Activated CD8-positive, alpha-beta memory T cell treated with anti-CD3 and anti-CD28 coated beads, Interleukin-2, amount 50 U/mL, for 48 hours (primary cell): ENCODE data around the gene KIF2A.

ENCODE experiments used
- DNase-seq: peaks from one replicate; pipeline ENCODE4 v3.0.0-alpha.2; 2020

KIF2A gene

DNA sequence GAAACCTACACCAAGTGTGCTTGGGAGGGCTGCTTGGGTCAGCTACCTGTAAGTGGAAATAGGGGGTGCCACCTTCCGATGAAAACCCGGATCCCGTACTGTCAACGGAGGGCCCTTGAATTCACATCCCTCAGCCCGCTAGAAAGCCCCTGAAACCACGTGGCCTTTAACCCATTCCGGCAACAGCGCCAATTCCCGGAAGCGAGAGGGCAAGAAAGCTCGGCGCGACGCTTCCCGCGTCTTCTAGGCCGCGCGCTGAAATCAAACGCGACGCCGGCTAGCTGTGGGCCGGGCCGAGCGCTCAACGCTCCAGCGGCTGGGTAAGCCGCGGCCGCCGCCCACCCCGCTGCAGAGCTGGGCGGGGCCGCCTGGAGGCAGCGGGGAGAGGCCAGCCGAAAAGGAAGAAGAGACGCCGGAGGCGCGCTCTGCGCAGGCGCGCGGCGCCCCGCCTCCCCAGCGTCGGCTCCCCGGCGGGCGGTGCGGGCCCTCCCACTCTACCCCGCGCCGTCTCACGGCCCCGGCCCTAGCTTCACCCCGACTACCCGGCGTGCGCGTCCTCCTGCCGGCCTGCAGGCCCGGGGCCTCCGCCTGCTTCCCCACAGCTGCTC lies at the start of gene KIF2A:
Gene KIF2A, plus strand, starts transcription at position 492 of the 608 bp plus-strand sequence. CDS start 267 bp downstream, outside the sequence.
- peak; percentile 96 for DNase-seq

DNA sequence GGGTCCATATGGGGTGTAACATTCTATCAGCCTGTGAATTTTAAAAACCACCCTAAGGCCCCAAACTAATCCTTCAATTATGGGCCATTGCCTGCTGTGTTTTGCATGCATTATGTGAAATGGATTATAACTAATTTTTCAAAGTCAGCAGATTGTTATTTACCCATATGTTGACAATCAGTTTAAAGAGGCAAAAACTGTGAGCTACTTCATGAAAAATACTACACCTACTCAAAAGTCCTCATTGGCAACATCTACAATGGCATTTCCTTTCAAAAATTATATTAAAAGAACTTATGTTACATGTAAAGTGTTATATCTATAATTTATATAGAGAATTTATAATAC lies 49.0 kb upstream of the KIF2A start:
- DNase-seq, result no peak

DNA sequence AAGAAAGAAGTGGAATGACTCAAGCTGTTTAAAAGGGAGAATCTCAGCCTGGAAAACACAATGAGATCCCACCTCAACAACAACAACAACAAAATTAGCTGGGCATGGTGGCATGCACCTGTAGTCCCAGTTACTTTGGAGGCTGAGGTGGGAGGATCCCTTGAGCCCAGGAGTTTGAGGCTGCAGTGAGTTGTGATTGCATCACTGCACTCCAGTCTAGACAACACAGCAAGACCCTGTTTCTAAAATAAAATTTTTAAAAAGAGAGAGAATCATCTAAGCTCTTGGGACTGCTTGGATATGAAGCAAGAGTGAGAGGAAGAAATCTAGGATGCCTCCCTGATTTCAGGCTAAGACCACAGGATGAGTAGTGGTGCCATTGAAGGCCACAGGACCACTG lies 47.4 kb upstream of the KIF2A start:
- DNase-seq, result no peak

DNA sequence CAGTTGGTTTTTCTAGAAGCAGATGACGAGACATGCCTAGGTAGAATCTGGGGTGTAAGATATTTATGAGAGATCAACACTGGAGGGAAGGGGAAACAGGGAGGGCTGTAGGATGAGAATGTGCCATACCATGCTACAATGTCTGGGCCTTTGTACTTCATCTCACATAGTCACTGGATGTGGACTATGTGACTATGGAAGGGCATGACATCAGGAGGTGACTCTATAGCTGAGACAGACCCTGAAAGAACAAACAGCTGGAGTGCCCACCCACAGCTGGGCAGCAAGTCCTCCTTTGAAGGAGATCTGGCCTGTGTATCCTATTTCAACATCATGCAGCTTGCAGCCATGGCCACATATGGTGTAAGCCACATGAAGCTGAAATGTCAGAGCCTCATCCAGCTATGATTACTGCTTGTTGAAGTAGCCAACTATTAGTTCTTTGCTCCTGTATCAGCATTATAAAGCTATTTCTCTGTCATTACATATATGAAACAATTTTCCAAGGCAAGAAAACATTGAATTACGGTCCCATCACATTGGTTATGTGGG lies 46.2 kb upstream of the KIF2A start:
- no peak for DNase-seq

DNA sequence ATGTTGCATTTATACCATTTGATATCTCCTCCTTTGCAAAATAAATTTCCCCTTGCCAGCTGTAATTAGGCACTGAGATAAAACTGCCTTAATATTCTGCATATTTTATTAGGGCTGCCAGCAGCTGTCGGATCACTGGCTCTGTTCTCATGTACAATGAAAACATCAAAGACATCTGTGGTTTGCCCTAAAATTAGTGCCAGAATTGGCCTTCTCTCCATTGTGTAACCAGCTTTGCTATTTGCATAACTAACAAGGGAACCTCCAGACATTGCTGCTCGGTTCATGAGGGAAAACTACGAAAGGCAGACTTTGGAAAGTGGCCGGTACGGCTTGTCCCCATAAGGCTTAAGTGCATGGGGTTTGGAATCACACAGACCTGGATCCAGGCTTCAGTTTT lies 45.5 kb upstream of the KIF2A start:
- DNase-seq, result no peak

DNA sequence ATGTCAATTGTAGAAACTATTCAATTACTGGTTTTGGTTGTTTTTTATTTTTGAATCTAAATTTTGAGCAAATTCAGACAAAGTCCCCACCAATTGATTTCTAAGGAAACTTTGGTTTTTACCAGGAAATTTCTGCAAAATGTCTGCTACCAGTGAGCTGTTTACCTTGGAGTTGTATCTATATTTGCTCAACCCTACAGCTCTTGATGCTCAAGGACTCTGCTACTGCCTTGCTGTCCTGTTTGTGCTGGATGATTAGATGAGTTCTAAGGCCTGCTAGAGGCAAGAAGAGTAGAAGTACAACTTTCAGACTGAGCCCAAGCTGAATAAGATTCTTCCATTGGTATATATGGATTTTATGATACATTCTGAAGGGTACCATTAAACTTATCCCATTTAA lies 42.6 kb upstream of the KIF2A start:
- no peak for DNase-seq

DNA sequence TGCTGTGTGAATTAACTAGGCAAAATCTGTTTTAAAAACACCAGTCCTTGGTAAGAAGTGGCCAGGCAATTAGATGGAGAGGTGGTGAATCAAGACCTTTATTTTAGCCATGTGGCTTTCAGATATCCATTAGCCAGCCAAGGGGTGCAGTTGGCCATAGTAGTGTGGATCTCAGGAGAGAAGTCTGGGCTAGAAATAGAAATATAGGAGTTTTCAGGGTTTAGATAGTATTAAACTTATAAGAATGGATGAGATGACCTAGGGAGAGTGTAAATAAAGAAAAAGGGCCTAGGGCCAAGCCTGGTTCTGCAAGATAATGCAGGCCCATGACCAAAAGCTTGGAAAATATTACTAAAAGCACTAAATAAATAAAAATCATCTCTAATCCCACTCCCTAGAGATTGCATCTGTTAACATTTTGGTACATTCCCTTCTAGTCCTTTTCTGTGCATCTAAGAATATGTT lies 40.3 kb upstream of the KIF2A start:
- DNase-seq, result no peak

DNA sequence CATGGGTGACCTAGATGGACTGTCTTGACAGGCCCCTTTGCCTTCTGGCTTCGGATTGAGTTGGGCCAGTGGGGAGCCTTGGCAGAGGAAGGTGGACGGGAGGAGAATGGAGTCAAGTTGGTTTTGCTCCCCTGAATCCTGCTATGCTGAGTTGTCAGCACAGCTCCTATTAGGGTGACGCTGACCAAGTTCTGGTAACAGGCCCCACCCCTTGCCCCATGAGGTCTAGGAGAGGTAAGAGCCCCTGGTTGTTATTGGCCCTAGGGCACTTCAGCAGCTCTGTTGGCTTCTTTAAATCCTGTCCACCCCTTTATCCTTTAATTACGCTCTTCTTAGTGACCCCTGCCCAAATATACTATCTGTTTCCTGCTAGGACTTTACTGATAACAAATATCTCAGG lies 39.4 kb upstream of the KIF2A start:
- DNase-seq, result no peak

DNA sequence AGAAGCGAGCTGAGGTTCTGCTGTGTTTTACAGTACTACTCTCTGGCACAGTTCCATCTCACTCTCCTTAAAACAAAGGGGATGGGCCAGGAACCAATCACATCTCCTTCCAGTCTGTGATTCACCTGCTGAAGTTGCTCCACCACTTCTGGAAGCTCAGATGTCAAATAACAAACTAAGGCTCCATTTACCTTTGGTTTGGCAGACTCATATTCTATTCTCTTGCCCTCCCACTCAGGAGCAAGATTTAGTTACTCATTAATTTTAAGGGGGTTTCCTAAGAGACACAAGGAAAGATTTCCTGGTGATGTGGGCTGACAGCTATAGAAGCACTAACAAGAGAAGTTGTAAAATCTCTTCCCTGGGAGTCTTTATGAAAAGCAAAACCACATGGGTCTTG lies 37.8 kb upstream of the KIF2A start:
- DNase-seq, result no peak

DNA sequence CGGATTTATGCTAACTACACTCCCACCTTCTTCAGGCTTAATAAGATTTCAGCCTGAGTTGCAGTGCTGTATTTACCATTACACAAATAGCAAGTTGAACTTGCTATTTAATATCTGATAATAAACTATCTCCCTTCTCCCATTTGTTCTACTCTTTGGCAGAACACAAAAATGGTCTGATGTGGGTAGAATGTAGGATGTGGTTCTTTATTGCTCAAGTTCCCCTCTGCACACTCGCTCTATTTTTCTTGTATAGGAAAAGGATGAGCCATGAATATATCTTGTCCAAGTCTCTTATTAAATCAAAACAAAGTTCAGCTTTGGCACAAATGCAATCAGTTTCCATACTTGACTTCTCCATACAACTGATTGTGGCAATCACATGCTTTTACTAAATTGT lies 37.2 kb upstream of the KIF2A start:
- DNase-seq, result no peak

DNA sequence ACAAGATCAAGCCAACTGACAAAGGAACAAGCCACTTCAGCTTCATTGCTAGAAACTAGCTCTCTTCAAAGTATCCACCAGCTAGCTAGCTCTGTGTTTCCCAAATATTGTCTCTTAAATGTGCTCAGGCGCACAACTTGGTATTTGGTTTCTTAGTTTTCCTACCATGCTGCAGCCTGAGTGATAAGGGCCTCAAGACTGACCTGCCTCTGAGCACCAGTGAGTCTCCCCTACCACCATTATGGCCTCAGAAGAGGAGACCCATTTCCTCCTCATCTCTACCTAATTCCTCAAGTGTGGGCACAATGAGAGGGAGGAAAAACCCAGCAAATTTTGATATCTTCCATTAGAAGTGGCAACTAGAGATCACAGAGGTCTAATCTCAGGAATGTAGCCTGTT lies 34.6 kb upstream of the KIF2A start:
- no peak for DNase-seq

DNA sequence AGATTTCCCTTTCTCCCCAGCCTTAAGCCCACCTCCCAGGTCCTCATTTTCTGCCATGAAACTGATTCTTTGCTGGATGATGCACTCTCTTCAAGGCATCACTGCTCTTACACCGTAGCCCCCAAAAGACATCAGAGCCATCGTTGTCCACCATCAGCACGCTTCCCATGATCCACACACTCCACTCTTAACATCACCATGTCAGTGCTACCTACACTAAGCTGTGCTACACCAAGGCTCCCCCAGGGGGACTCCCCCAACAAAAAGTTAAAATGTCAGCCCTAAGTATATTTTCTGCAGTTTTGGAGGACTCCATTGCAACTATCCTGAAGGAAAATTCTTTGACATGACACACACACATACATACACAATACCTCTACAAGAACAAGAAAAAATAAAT lies 34.1 kb upstream of the KIF2A start:
- no peak for DNase-seq

DNA sequence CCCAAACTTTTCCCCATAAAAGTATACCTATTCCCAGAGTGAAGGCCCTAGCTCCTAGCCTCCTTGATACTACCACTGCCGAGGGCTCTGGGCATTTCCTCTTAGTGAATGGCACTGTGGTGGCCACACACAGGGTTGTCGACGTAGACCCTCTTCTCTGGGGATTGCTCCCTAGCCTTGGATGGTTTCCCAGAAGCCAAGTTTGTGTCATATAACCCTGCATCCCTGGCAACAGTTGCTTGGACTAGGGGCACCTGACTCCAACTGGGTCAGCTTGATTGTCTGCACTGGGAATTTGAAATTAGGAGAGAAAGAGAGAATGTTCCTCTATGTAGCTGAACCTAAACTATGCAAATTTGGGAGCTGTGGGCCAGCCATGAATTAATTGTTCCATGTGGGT lies 32.3 kb upstream of the KIF2A start:
- DNase-seq, result no peak

DNA sequence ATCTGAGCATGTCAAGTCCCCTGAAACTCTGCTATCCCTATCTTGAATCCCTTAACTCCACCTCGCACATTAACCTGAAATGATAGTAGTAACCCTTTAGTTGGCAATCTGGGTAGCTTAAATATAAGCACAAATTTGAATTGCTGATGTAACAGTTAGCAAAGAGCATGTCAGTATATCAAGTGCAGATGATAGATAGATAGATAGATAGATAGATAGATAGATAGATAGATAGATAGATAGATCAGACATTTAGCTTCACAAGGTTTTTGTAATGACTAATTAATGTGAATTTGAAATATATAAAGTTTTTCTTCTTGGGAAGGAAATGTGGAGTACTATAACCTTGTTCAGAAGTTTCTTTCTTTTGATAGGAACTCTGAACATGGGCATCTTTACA lies 30.4 kb upstream of the KIF2A start:
- DNase-seq, result no peak

DNA sequence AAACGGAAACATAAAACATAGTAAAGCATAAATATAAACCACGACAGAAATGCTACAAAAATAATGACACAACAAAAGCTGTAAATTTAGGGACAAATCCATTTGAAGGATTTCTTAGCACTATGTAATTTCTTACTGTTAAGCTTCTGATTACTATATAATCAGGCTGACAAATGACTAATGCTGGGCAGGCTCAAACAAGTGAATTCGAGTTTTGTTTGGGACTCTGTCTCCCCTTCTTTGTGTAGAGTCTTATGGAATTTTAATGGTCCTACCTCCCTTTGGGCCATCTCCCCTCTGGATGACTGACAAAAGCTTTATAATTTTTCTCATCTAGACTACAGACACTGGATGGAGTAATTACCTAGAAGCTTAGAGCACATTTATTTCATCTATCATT lies 24.6 kb upstream of the KIF2A start:
- no peak for DNase-seq

DNA sequence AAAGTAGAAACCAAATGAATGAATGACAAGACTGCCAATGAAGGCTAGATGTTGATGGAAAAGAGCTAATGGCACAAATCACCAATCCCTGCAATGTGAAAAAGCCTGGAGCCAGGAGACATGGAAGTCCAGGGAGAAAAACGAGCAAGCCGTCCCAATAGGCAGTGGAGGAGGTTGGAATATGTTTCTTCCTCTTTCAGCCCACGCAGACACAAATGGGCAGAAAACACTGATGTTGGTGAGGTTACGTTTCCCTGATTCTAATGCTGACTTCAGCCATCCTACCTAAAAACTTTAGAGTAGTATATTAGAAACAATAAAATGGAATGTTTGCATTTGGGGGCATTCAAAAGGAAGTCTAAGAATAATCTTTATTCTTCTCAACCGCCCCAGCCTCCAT lies 23.9 kb upstream of the KIF2A start:
- no peak for DNase-seq

DNA sequence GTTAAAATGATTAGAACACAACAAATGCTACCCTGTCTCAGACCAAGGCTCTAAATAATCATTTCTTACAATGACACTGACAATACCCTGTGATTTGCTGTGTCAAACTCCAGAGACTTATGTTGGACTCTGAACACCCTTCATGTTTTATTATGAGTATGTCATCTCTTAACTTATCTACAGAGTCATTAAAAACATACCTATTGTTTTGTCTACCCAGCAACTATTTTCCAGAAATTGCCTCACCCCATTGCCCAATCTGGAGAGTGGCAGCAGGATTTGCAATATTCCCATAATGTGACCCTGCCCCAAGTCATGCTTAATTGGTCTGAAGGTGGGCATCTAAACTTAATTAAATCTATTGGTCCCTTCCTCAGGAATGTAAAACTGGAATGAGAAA lies 23.0 kb upstream of the KIF2A start:
- no peak for DNase-seq

DNA sequence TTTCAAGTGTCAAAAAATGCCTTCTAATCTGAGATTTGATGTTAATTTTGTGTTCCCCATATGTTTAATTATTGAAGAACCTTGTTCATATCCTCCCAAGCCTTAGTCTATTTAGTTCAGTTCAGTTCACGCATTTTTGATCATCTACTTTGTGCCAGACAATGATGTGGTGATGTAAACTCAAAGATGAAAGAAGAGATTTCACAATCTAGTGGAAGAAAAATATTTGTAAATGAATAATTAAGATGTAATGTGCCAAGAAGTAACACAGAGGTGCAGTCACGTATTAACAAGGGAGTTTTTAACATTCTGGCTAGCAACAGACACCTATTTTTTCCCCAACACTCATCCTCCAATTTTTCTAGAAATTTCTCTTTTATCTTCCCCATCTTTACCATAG lies 22.1 kb upstream of the KIF2A start:
- no peak for DNase-seq

DNA sequence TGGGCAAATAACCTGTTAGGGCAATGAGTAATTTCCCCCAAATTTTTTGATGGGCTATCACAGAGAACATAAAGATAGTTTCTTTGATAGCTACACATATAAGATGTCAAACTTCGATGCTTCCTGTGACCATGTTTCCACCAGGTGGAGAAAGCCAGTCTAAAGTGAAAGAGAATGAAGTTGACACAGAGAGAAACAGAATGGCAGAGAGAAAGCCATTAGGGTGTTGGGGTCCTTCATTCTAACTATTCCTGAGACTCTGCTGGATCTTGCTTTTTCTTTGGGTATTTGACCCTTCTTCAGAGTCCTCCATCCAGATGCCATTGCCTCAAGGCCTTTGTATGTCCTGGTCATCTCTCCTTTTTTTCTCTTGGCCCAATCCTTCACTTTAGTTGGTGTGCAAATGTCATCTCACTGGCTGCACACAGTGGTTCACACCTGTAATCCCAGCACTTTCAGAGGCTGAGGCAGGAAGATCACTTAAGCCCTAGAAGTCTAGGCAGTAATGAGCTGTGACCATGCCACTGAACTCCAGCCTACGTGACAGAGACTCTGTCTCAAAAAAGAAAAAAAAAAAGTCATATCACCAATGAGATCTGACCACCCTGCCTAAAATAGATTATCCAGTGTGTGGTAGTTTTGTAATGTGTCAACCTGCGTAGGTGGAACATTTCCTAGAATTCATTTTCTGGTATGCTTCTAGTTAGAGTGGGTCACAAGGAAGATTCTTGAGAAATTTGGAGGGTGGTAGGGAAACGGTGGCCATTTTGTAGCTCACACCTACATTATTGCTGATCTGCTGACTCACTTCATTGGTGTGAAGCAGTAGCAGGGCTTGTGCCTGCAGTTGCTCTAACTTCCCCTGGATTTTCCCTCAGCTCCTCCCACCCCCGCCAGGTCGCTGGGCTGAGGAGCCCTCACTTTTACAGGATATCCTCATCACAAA lies 20.8 kb upstream of the KIF2A start:
- peak; percentile 79 for DNase-seq

DNA sequence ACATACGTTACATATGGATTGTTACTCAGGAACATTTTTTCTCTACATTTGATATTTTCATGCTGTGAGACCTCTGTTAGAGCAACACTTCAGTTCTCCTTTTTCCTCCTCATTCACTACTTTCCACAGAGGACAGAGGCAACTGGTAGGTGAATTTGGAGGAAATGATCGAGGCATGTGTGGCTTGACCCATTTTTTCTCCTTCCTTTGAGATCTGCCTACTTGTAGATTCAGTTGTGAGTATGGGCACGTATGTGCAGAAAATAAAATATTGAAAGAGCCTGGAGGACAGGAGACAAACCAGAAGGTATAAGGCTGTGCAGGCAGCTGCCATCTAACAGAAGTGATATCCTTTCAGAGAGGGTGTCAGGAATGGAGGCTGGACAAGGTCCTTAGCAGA lies 19.2 kb upstream of the KIF2A start:
- no peak for DNase-seq

DNA sequence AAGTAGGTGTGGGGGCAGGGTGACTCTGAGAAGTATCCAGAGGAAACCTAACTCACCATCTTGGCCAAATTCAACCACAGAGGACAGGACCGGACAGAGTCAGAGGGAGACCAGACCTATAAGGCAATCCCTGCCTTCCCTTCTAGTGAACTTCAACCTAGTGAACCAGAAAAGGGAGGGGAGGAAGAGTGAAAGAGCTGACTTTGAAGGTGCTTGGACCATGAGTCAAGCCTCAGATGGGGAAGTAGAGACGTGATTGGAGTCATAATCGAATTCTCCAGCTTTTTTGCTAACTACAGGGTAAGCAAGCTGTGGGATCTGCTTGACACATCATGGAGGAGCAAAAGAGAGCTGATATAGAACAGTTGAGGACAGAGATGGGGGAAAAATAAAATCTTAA lies 18.8 kb upstream of the KIF2A start:
- DNase-seq, result no peak

DNA sequence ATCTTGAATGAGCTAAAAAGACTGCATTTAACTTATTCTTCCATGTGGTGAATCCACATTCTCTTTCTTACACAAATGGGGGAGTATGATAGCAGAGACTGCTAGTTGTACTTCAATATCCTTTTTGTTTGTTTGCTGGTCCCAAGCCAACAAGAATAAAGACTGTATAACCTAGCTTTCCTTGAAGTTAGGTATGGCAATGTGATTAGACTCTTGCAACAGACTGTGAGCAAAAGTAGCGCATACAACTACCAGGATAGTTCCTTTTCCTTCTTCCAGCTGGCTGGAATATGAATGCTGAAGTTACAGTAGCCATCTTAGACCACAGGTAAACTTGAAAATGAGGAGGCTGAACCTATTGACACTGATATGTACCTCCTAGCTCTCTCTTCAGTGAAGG lies 17.9 kb upstream of the KIF2A start:
- no peak for DNase-seq

DNA sequence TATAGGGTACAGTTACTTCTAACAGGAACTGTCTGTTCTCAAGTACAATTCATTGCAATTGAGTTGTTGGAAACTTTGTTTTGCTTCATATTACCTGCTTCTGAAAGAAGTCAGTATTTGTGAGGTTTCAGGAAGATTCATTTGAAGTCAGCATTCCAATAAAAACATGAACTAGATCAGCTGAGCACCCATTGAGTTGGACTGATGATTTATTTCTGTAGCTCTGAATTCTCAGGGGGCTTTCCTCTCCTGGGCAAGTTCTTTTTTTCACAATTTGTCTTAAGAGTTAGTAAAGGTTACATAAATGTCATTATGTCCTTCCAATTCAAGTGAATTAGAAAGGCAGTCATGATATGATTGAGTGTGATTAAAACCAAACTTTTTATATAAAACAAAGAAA lies 16.2 kb upstream of the KIF2A start:
- no peak for DNase-seq

DNA sequence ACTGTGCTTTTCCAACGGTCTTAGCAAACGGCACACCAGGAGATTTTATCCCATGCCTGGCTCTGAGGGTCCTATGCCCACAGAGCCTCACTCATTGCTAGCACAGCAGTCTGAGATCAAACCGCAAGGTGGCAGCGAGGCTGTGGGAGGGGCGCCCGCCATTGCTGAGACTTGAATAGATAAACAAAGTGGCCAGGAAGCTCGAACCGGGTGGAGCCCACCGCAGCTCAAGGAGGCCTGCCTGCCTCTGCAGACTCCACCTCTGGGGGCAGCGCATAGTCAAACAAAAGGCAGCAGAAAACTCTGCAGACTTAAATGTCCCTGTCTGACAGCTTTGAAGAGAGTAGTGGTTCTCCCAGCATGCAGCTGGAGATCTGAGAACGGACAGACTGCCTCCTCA lies 14.2 kb upstream of the KIF2A start:
- peak; percentile 81 for DNase-seq
